Activated CD4-positive, alpha-beta T cell treated with anti-CD3 and anti-CD28 coated beads, Interleukin-2, amount 10 ng/mL, durations not matched to agents 24 days and 14 days (primary cell): ENCODE results near the gene MRGPRE. TPM values are rescaled to one million over a fixed set of nuclear protein-coding genes. Genes with fewer than 3 reads are reported as not detected.

Source experiments
- DNase-seq: peaks from one replicate; pipeline ENCODE4 v3.0.0; 2022
- H3K27ac Mint-ChIP-seq: one replicate; pipeline ENCODE4 v1.8.0; 2022; ENCODE audit warnings: mild to moderate bottlenecking, mixed read lengths
- H3K27me3 Mint-ChIP-seq: one replicate; pipeline ENCODE4 v1.8.0; 2022; ENCODE audit warnings: mixed read lengths
- H3K36me3 Mint-ChIP-seq: one replicate; pipeline ENCODE4 v1.8.0; 2022; ENCODE audit warnings: low read depth, mild to moderate bottlenecking, mixed read lengths
- H3K4me1 Mint-ChIP-seq: one replicate; pipeline ENCODE4 v1.8.0; 2021; ENCODE audit warnings: mixed read lengths
- H3K4me3 Mint-ChIP-seq: one replicate; pipeline ENCODE4 v1.8.0; 2022; ENCODE audit warnings: mild to moderate bottlenecking, moderate library complexity, mixed read lengths
- H3K9me3 Mint-ChIP-seq: one replicate; pipeline ENCODE4 v1.8.0; 2021; ENCODE audit warnings: mixed read lengths
- intact Hi-C: fragments of 100-400 bp; cut with micrococcal nuclease; formaldehyde crosslinking; loops from one replicate; pipeline ENCODE4 v1.15.1; 2023
- total RNA-seq: library from RNA; stranded (reverse); gene quantifications from 2 replicates; pipeline ENCODE4 v1.2.3, GENCODE V29; 2022

Gene MRGPRE
- total RNA-seq, 1 donor from 2014 or later: not detected

DNA sequence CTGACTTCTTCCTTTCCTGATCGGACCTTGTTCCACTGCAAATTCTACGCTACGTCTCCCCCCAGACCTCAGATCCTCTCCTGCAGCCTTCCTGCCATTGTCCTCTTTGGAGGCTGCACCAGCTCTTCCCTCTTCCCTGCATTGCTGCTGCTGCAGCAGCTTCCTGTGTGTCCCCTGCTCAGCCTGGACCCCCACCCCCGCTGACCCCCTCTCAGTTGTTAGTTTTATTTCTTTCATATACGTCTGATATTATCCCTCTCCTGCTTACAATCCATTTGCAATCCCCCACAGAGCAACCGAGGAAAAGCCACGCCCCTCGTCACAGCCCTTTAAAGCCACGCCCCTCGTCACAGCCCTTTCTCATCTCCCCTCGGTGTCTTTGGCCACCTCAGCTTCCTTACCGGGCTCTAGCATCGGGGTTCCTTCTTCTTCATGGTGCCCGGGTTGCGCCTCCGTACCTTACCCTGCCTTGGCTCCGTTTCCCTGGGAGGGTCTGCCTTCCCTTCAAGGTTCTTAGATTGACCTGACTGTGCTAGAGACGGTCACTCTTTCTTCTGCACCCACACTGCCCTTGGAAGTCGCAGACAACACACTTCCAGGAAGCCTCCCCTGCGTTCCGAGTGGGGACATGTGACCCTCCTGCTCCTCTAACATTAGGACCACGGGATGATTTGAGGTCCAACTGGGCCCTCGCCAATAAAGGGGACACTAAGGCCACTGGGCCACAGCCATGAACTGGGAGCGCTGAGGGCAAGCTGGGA, 18.4 kb downstream of the MRGPRE start:
- peaks cover 15% of the 10 kb centered on the region for H3K27me3 Mint-ChIP-seq
- H3K9me3 Mint-ChIP-seq: no peaks in the 10 kb centered on the region
- no peak overlapping the region for H3K4me3 Mint-ChIP-seq
- no peaks in the 10 kb centered on the region for H3K36me3 Mint-ChIP-seq
- intact Hi-C loops: no loop called here
- no peak for DNase-seq
- no peaks in the 10 kb centered on the region for H3K4me1 Mint-ChIP-seq
- H3K27ac Mint-ChIP-seq: no peak overlapping the region

DNA sequence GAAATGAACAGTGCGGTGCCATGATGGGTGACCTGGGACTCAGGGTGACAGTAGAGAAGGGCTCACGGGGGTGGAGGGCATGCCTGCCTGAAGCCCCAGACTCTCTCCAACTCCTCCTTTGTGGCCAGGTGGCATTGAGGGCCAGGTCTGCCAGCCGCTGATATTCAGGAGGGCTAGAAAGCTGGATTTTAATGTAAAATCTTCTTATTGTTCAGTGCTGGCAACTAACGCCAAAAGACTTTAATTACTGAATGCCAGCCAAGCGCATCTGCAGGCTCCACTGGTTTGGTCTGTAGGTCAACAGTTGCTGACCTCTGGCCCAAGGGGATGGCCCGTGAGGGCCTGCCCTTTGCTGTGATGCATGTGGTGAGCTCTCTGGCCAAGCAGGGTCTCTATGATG, 23.9 kb downstream of the MRGPRE start:
- Mint-ChIP-seq H3K4me1 (no peaks in the 10 kb centered on the region), H3K36me3 (no peaks in the 10 kb centered on the region), H3K27me3 (peaks cover 15% of the 10 kb centered on the region), H3K9me3 (no peaks in the 10 kb centered on the region), H3K27ac (no peak overlapping the region), H3K4me3 (no peak overlapping the region)
- intact Hi-C loops: no loop called here
- no peak for DNase-seq

DNA sequence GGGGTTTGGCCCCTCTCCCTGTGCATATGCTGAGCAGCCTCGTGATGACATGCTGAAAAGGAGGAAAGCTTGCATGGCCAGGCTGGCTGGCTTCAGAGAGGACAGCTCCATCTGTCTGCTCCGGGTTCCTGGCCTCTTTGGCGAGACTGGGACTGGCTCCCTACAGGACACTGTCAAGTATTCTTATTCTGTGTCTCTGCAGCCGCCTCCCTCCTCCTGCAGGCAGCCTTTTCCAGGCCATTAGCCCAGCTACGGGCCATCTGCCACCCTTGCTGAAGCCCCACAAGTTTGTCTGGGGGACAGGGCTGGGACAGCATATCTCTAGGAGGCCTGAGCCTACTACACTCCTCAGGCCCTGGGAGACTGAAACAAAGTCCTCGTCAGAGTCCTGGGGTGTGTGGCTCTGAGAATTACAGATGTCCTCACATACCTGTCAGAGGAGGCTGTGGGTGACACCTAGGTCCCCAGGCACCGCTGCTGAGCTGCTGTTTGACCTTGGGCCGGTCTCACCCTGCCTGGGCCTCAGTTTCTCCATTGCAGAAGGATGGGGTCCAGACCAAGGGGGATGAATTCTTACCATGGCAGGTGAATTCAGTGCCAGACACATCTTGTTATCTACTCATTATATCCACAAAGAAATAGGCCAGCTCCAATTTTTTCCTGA, 24.6 kb downstream of the MRGPRE start:
- intact Hi-C loops: no loop called here

DNA sequence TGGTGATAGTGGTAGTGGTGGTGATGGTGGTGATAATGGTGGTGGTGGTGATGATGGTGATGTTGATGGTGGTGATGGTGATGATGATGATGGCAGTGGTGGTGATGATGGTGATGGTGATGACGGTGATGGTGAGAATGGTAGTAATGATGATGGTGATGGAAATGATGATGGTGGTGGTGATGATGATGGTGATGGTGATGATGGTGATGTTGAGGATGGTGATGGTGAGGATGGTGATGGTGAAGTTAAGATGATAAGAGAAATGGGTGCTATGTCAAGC, 25.4 kb downstream of the MRGPRE start:
- no peak for DNase-seq
- Mint-ChIP-seq H3K27ac (no peak overlapping the region), H3K4me3 (no peak overlapping the region), H3K4me1 (no peaks in the 10 kb centered on the region), H3K27me3 (peaks cover 19% of the 10 kb centered on the region), H3K36me3 (no peaks in the 10 kb centered on the region), H3K9me3 (no peaks in the 10 kb centered on the region)
- intact Hi-C loops: no loop called here

More for the DNA sequence above, 24.6 kb downstream of the MRGPRE start:
- H3K4me1 Mint-ChIP-seq: no peaks in the 10 kb centered on the region
- no peak overlapping the region for H3K4me3 Mint-ChIP-seq
- DNase-seq: no peak
- peaks cover 18% of the 10 kb centered on the region for H3K27me3 Mint-ChIP-seq
- no peaks in the 10 kb centered on the region for H3K36me3 Mint-ChIP-seq
- H3K9me3 Mint-ChIP-seq: no peaks in the 10 kb centered on the region
- H3K27ac Mint-ChIP-seq: no peak overlapping the region

DNA sequence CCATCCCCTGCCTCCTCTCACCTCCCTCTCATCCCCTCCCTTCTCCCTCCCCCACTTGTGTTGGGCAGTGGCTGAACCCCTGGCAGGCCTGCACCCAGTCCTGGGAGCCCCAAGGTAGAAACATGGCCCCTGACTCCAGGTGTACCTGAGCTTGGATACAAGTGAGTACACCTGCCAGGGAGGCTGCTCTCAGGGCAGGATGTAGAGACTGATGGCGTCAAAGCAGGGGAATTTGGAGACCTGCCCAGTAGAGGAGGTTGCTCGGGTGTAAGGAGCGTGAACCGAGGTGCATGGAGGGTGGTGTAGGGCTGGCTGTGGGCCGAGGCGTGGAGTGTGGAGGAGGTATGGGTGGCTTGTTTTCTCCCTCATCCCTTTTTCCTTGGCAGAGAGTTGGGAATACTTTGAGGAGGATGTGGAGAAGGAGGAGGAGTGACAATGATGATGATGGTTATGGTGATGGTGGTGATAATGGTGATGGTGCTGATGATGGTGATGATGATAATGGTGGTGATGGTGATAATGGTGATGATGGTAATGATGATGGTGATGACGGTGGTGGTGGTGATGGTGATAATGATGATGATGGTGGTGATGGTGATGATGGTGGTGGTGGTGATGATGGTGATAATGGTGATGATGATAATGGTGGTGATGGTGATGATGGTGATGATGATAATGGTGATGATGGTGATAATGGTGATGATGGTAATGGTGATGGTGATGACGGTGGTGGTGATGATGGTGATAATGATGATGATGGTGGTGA, 25.9 kb downstream of the MRGPRE start:
- H3K4me3 Mint-ChIP-seq: no peak overlapping the region
- peaks cover 14% of the 10 kb centered on the region for H3K27me3 Mint-ChIP-seq
- intact Hi-C loops: no loop called here
- H3K4me1 Mint-ChIP-seq: no peaks in the 10 kb centered on the region
- no peak for DNase-seq
- no peak overlapping the region for H3K27ac Mint-ChIP-seq
- H3K36me3 Mint-ChIP-seq: no peaks in the 10 kb centered on the region
- no peaks in the 10 kb centered on the region for H3K9me3 Mint-ChIP-seq

- Mint-ChIP-seq H3K27me3 (peaks cover 13% of the 10 kb centered on the region), H3K4me3 (no peak overlapping the region), H3K9me3 (no peaks in the 10 kb centered on the region), H3K36me3 (no peaks in the 10 kb centered on the region), H3K27ac (no peak overlapping the region), H3K4me1 (no peaks in the 10 kb centered on the region)
- DNase-seq: no peak
- intact Hi-C loops: no loop called here
Observed at GRCh38 chr11:3205261-3206155, 26.7 kb downstream of the MRGPRE start.

DNA sequence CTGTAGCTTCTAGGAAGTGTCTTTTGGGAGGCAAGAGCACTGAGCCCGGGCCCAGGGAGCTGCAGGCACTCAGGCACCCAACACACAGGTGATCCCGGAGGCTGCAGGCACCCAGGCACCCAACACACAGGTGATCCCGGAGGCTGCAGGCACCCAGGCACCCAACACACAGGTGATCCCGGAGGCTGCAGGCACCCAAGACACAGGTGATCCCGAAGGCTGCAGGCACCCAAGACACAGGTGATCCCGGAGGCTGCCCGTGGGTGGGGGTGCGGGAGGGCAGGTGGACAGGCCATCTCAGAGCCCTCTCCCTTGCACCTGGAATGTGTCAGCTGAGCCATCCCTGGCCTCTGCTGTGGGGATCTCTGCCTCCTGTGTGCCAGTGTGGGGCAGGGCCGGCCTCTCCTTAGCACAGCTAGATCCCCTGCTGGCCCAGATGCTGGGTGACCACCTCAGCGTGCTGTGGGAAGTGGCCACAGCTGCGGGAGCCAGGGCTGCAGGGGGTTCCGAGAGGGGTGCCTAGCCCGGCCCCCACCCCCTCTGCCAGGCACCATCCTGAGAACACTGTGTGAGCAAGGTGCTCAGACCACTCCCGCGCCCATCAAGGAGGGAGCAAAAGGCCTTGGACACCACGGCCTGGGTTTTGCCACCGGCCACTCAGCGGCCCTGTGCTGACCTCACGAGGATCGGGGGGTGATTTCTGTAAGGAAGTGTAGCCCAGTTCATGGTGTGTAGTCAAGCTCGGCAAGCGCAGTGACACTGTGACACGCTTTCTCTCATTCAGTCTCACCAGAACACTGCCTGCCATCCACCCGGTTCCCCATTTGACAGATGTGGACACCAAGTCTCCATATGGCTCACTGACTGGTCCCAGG, 27.8 kb downstream of the MRGPRE start:
- Mint-ChIP-seq H3K4me1 (no peaks in the 10 kb centered on the region), H3K9me3 (no peaks in the 10 kb centered on the region), H3K36me3 (no peaks in the 10 kb centered on the region), H3K27ac (no peak overlapping the region), H3K27me3 (peaks cover 10% of the 10 kb centered on the region), H3K4me3 (no peak overlapping the region)
- no peak for DNase-seq
- intact Hi-C loops: no loop called here

- H3K36me3 Mint-ChIP-seq: no peaks in the 10 kb centered on the region
- no peak for DNase-seq
- peaks cover 10% of the 10 kb centered on the region for H3K27me3 Mint-ChIP-seq
- no peaks in the 10 kb centered on the region for H3K9me3 Mint-ChIP-seq
- no peak overlapping the region for H3K27ac Mint-ChIP-seq
- no peak overlapping the region for H3K4me3 Mint-ChIP-seq
- intact Hi-C loops: no loop called here
- no peaks in the 10 kb centered on the region for H3K4me1 Mint-ChIP-seq
Observed at GRCh38 chr11:3203221-3204043, 28.8 kb downstream of the MRGPRE start.

- Mint-ChIP-seq H3K4me1 (no peaks in the 10 kb centered on the region), H3K36me3 (no peaks in the 10 kb centered on the region), H3K27me3 (peaks cover 10% of the 10 kb centered on the region), H3K9me3 (no peaks in the 10 kb centered on the region), H3K4me3 (no peak overlapping the region), H3K27ac (no peak overlapping the region)
- intact Hi-C loops: no loop called here
- no peak for DNase-seq
Observed at GRCh38 chr11:3202759-3203158, 29.5 kb downstream of the MRGPRE start.

GRCh38 chr11:3202305-3202704, 29.9 kb downstream of the MRGPRE start:
- intact Hi-C loops: no loop called here
- no peaks in the 10 kb centered on the region for H3K4me1 Mint-ChIP-seq
- no peaks in the 10 kb centered on the region for H3K9me3 Mint-ChIP-seq
- H3K36me3 Mint-ChIP-seq: no peaks in the 10 kb centered on the region
- peaks cover 10% of the 10 kb centered on the region for H3K27me3 Mint-ChIP-seq
- no peak overlapping the region for H3K4me3 Mint-ChIP-seq
- H3K27ac Mint-ChIP-seq: no peak overlapping the region
- no peak for DNase-seq

DNA sequence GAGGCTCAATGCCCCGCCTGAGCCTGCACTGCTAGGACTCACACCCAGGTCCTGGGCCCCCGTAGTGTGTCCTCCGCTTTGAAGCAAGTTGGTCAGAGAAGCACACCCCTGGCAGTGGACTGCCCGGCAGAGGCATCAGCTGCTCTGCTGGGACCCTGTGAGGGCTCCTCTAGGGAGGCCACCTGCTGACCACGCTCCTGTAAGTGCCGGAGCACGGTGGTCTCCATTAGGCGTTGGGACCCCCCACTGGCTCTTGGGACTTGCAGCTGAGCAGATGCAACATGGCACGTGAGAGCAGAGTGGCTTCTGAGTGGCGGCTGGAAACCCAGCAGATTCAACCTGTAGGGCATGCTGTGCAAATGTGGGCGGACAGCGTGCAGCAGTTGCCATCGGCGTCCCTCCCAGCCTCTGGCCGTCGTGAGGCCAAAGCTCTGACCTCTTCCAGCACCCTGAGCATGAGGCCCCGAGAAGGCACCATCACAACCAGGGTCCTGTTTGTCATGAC, 30.5 kb downstream of the MRGPRE start:
- no peaks in the 10 kb centered on the region for H3K4me1 Mint-ChIP-seq
- DNase-seq: no peak
- no peaks in the 10 kb centered on the region for H3K9me3 Mint-ChIP-seq
- H3K4me3 Mint-ChIP-seq: no peak overlapping the region
- intact Hi-C loops: no loop called here
- peaks cover 10% of the 10 kb centered on the region for H3K27me3 Mint-ChIP-seq
- H3K36me3 Mint-ChIP-seq: no peaks in the 10 kb centered on the region
- H3K27ac Mint-ChIP-seq: no peak overlapping the region

DNA sequence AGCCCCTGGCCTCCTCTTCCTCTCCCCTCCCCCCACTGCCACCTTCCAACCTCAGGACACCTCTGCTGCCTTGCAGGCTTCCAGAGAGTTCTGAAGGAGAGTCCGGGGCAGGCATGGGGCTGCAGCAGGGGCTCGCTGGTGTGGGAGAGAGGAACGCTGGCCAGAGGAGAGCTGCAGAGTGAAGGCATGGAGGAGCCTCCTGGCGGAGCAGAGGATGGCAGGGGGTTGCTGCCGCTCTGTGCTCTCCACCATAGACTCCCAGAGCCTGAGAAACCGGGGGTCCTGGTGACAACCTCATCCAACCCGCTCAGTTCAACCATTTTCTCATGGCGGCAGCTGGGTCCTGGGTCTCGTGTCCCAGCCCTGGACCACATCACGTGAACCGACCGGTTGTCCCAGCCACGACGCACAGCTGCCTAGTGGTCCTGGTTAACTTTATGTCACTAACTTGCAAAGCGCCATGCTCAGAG, 31.1 kb downstream of the MRGPRE start:
- intact Hi-C loops: no loop called here
- Mint-ChIP-seq H3K9me3 (no peaks in the 10 kb centered on the region), H3K4me3 (no peak overlapping the region), H3K36me3 (no peaks in the 10 kb centered on the region), H3K27me3 (peaks cover 10% of the 10 kb centered on the region), H3K27ac (no peak overlapping the region), H3K4me1 (no peaks in the 10 kb centered on the region)
- DNase-seq: no peak
